Heart left ventricle (tissue), 16 donors: ENCODE data around the gene IRAK2. TPM values are rescaled to one million over a fixed set of nuclear protein-coding genes. Genes with fewer than 3 reads are reported as not detected.

Source experiments
- ATAC-seq, 4 donors: fragments of 200-7000 bp; cut with Tn5 transposase; one replicate each; pipeline ENCODE4 v1.9.1; 2020 to 2022; ENCODE audit warnings: moderate library complexity in 4 of 4, mild to moderate bottlenecking in 3 of 4, moderate number of reproducible peaks in 1 of 4
- DNase-seq, 5 donors: peaks; one replicate each; pipeline ENCODE4 v3.0.0-alpha.2; 2020
- H3K27ac ChIP-seq, 12 donors: fragments of 200-600 bp; sonication (generic) in 4 of 12; one replicate each; pipeline versions ENCODE4 v1.5.0 to v1.8.0; 2016 to 2022; ENCODE audit warnings: mild to moderate bottlenecking in 2 of 12
- H3K27me3 ChIP-seq, 9 donors: fragments of 200-600 bp; sonication (generic) in 2 of 9; one replicate each; pipeline versions ENCODE4 v1.5.1 to v1.8.0; 2016 to 2022; ENCODE audit warnings: mild to moderate bottlenecking in 3 of 9
- H3K36me3 ChIP-seq, 9 donors: fragments of 200-600 bp; sonication (generic) in 2 of 9; one replicate each; pipeline versions ENCODE4 v1.5.0 to v1.8.0; 2018 to 2022; ENCODE audit warnings: mild to moderate bottlenecking in 2 of 9
- H3K4me1 ChIP-seq, 12 donors: fragments of 200-600 bp; sonication (generic) in 4 of 12; one replicate each; pipeline versions ENCODE4 v1.5.0 to v1.8.0; 2016 to 2022; ENCODE audit warnings: mild to moderate bottlenecking in 3 of 12
- H3K4me3 ChIP-seq, 12 donors: fragments of 200-600 bp; sonication (generic) in 4 of 12; one replicate each; pipeline versions ENCODE4 v1.5.0 to v1.8.0; 2017 to 2022; ENCODE audit warnings: mild to moderate bottlenecking in 9 of 12, moderate library complexity in 4 of 12
- H3K9me3 ChIP-seq, 12 donors: fragments of 200-600 bp; sonication (generic) in 4 of 12; one replicate each; pipeline versions ENCODE4 v1.5.0 to v1.8.0; 2016 to 2022; ENCODE audit warnings: mild to moderate bottlenecking in 1 of 12
- POLR2A ChIP-seq, 2 donors: fragments of 450-650 bp; IDR thresholded peaks; one replicate each; pipeline ENCODE4 v1.6.1; 2017; ENCODE audit warnings: antibody characterized with exemption in 2 of 2, mild to moderate bottlenecking in 2 of 2, moderate library complexity in 2 of 2
- WGBS, 4 donors: extraction: QIAGEN DNeasy Blood & Tissue Kit in 2 of 4; methylation state at CpG; one replicate each; pipeline versions ENCODE4 v1.1.5 to v1.1.7; 2013 to 2018; 5-methylcytosine and 5-hydroxymethylcytosine counted together
- intact Hi-C, 10 donors: fragments of 100-400 bp; cut with DNase I; formaldehyde crosslinking; loops; one replicate each; pipeline versions ENCODE4 v1.11.1 to v1.14.2; 2022
- polyA plus RNA-seq, 2 donors: library from polyadenylated mRNA; stranded (reverse); fragments of 200-250 nt; gene quantifications; one replicate each; pipeline ENCODE4 v1.2.3, GENCODE V29; 2013
- total RNA-seq, 9 donors: library from RNA; depleted of rRNA in 2 of 9; stranded (reverse); fragments of >200 nt in 2 of 9; fragmentation: NEBNext Ultra II Directional in 3 of 9; extraction: Animal tissue kit (Norgen Biotek cat#: 25700) in 3 of 9; gene quantifications; one replicate each; pipeline versions ENCODE4 v1.1.0 to v1.2.4, GENCODE V29; 2016 to 2023
- TF ChIP-seq, protein P1 (sequence below), 12 donors: fragments of 200-600 bp; sonication (generic) in 4 of 12; IDR thresholded peaks; one replicate each; pipeline versions ENCODE4 v1.5.0 to v1.8.0; 2018 to 2022; ENCODE audit warnings: antibody characterized with exemption in 12 of 12, mild to moderate bottlenecking in 5 of 12
- donor health status: ischemic (EF 13 %, LVEDD 7.1; RV severe dilation, severe dysfunction).
- donor health status: healthy with polysubstance abuse.
- donor health status: DM: no; HTN: yes; CAD: no.
- donor health status: DM: no; HTN: no; CAD: no.
- donor health status: ischemic (EF 25% LVEDD 6.9; RV normal size, moderate dysfunction).
- donor health status: ischemic (EF 25% LVEDD 5.7; RV mildly dilated, moderate dysfunction).
- donor health status: healthy.
- donor health status: DM: yes; HTN: yes; CAD: no.
- donor health status: ischemic (EF 35%, LVEDD 5.7; RV mildly dilated, moderate dysfunction).
- donor health status: nonischemic (EF 11% LVEDD 7.7; RV severe dilation, severe dysfunction).
- donor health status: DM: yes; HTN: yes; CAD: no.
- donor health status: PGD.
- donor health status: ischemic (EF 29% LVEDD 5.4; RV normal size, mild dysfunction).
- donor health status: nonischemic (EF 23%, LVEDD 6.1; RV moderate dilation, normal function).

The IRAK2 gene
- total and polyA plus RNA-seq, 11 donors, result 0.46 to 6.3 (median 1.4) TPM

GRCh38 chr3:10217359-10217758, 52.6 kb downstream of the IRAK2 start:
- Histone ChIP-seq H3K27me3 (no peaks in the 10 kb centered on the region), H3K9me3 (peaks cover 0 to 10% (median 0%) of the 10 kb centered on the region in 12 donors), H3K27ac (no peak overlapping the region), H3K4me1 (peaks cover 0 to 19% (median 0%) of the 10 kb centered on the region in 12 donors), H3K4me3 (no peak overlapping the region), H3K36me3 (peaks cover 0 to 30% (median 6%) of the 10 kb centered on the region in 9 donors)
- no peak for ATAC-seq
- intact Hi-C loops, result no loop called here
- 80 to 100% (median 97%) methylated on average over 3 of the region's 3 CpGs for WGBS, 4 donors
- DNase-seq, result no peak
- no peak for TF ChIP-seq POLR2A (IDR thresholded peaks at IDR 0.05)
- TF ChIP-seq, protein P1, sequence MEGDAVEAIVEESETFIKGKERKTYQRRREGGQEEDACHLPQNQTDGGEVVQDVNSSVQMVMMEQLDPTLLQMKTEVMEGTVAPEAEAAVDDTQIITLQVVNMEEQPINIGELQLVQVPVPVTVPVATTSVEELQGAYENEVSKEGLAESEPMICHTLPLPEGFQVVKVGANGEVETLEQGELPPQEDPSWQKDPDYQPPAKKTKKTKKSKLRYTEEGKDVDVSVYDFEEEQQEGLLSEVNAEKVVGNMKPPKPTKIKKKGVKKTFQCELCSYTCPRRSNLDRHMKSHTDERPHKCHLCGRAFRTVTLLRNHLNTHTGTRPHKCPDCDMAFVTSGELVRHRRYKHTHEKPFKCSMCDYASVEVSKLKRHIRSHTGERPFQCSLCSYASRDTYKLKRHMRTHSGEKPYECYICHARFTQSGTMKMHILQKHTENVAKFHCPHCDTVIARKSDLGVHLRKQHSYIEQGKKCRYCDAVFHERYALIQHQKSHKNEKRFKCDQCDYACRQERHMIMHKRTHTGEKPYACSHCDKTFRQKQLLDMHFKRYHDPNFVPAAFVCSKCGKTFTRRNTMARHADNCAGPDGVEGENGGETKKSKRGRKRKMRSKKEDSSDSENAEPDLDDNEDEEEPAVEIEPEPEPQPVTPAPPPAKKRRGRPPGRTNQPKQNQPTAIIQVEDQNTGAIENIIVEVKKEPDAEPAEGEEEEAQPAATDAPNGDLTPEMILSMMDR (IDR thresholded peaks at IDR 0.05), result no peak

DNA sequence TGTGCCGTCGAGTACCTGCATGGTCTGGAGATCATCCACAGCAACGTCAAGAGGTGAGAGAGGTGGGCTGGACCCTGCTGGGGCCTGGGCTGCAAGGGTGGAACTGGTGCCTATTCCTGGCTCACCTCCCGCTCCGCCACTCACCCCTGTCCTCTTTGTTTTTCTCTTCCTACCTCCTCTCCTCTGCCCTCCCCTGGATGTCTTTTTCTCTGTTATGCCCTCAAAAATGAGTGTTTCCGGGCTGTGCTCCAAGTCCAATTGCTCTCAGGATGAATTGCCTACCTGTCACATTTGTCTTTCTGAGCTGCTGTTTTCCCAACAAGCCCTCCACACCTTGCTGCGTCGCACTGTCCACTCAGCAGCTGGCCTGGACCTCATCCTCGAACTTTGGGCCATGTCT, 55.0 kb downstream of the IRAK2 start:
- no peak for DNase-seq
- ATAC-seq, result no peak
- H3K27ac ChIP-seq, result no peak overlapping the region
- peaks cover 0 to 33% (median under 1%) of the 10 kb centered on the region in 12 donors for H3K4me1 ChIP-seq
- 75 to 82% (median 77%) methylated on average over 9 of the region's 9 CpGs for WGBS, 4 donors
- TF ChIP-seq, protein P1 (IDR thresholded peaks at IDR 0.05), result no peak
- TF ChIP-seq POLR2A (IDR thresholded peaks at IDR 0.05), result no peak
- no peak overlapping the region for H3K4me3 ChIP-seq
- H3K9me3 ChIP-seq, result peaks cover 0 to 10% (median 0%) of the 10 kb centered on the region in 12 donors
- no peaks in the 10 kb centered on the region for H3K27me3 ChIP-seq
- intact Hi-C loops, result loop anchor here in 6 of 10 donors (2.0 to 10.0 kb wide), 4 partner anchors 52 to 285 kb away; partner anchors contain the start of genes CRELD1 (in 2 of the 6) and IRAK2 (in 1 of the 6)
- H3K36me3 ChIP-seq, result peaks cover 0 to 36% (median 6%) of the 10 kb centered on the region in 9 donors

DNA sequence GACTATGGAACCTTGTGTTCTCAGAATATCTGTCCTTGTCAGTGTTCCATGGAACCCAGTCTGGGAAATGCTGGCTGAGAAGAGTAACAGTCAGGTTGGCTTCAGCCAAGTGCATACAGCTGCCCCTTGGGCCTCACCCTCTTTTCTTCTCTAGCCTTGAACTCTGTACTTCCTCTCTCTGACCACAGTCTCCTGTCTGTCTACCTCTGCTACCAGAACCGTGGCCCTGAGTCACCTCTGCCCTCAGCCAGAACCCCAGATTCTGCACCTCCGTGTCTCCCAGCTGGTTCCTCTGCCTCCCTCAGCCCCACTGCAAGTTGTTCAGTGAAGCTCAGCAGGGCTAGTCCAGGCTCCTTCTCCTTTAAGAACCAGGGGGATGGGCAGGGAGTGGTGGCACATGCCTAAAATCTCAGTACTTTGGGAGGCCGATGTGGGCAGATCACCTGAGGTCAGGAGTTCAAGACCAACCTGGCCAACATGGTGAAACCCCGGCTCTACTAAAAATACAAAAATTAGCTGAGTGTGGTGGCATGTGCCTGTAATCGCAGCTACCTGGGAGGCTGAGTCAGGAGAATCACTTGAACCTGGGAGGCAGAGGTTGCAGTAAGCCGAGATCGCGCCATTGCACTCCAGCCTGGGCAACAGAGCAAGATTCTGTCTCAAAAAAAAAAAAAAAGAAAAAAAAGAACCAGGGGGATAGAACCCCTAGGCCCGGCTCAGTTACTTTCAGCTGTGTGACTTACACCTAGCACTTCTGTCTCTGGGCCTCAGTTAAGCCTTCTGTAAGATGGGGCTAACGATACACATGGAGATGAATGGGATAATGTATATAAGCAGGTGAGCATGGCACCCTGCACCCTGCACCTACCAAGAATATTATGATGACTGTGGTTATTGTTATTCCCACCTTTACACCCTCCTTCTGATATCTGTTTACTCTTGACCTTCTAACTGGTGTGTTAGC, 59.2 kb downstream of the IRAK2 start:
- Histone ChIP-seq H3K27me3 (no peaks in the 10 kb centered on the region), H3K27ac (no peak overlapping the region), H3K4me3 (no peak overlapping the region), H3K4me1 (peaks cover 0 to 55% (median 4%) of the 10 kb centered on the region in 12 donors), H3K36me3 (peaks cover 0 to 22% (median 3%) of the 10 kb centered on the region in 9 donors), H3K9me3 (no peaks in the 10 kb centered on the region)
- DNase-seq, result no peak
- intact Hi-C loops, result loop anchor here in 9 of 10 donors (2.0 to 10.0 kb wide), 6 partner anchors 57 to 291 kb away; partner anchors contain the start of genes IRAK2 (in 5 of the 9) and CRELD1 (in 3 of the 9)
- TF ChIP-seq, protein P1 (IDR thresholded peaks at IDR 0.05), result no peak
- TF ChIP-seq POLR2A (IDR thresholded peaks at IDR 0.05), result no peak
- 81 to 90% (median 89%) methylated on average over 10 of the region's 10 CpGs for WGBS, 4 donors
- ATAC-seq, result no peak
